Activated CD4-positive, alpha-beta memory T cell treated with anti-CD3 and anti-CD28 coated beads, Interleukin-2, amount 10 ng/mL, durations not matched to agents 7 days and 5 days (primary cell): ENCODE results near the gene KCNJ10. TPM values are rescaled to one million over a fixed set of nuclear protein-coding genes. Genes with fewer than 3 reads are reported as not detected.

Experiments
- CTCF ChIA-PET: fragments of 350-600 bp; sonication (Branson Sonifier 250); formaldehyde crosslinking; loops from one replicate; lab custom pipeline; 2021; ENCODE audit warnings: antibody characterized with exemption, inconsistent platforms; lab: Charles Lee
- POLR2A ChIA-PET: fragments of 350-600 bp; sonication (Branson Sonifier 250); formaldehyde crosslinking; loops from one replicate; lab custom pipeline; 2021; ENCODE audit warnings: antibody characterized with exemption; lab: Charles Lee
- DNase-seq: peaks from one replicate; pipeline ENCODE4 v3.0.0-alpha.2; 2020
- H3K27ac Mint-ChIP-seq: one replicate; pipeline ENCODE4 v1.8.0; 2021; ENCODE audit warnings: mild to moderate bottlenecking, mixed read lengths
- H3K27me3 Mint-ChIP-seq: one replicate; pipeline ENCODE4 v1.8.0; 2021; ENCODE audit warnings: mixed read lengths
- H3K36me3 Mint-ChIP-seq: one replicate; pipeline ENCODE4 v1.8.0; 2021; ENCODE audit warnings: low read depth, mixed read lengths
- H3K4me1 Mint-ChIP-seq: one replicate; pipeline ENCODE4 v1.8.0; 2021; ENCODE audit warnings: mixed read lengths
- H3K4me3 Mint-ChIP-seq: one replicate; pipeline ENCODE4 v1.8.0; 2021; ENCODE audit warnings: mild to moderate bottlenecking, mixed read lengths
- H3K9me3 Mint-ChIP-seq: one replicate; pipeline ENCODE4 v1.8.0; 2021; ENCODE audit warnings: mixed read lengths
- total RNA-seq, 2 experiments: library from RNA; stranded (reverse); gene quantifications; one replicate each; pipeline ENCODE4 v1.2.3, GENCODE V29; 2021

KCNJ10 gene
- total RNA-seq, 2 experiments from 2014 or later = not detected

DNA sequence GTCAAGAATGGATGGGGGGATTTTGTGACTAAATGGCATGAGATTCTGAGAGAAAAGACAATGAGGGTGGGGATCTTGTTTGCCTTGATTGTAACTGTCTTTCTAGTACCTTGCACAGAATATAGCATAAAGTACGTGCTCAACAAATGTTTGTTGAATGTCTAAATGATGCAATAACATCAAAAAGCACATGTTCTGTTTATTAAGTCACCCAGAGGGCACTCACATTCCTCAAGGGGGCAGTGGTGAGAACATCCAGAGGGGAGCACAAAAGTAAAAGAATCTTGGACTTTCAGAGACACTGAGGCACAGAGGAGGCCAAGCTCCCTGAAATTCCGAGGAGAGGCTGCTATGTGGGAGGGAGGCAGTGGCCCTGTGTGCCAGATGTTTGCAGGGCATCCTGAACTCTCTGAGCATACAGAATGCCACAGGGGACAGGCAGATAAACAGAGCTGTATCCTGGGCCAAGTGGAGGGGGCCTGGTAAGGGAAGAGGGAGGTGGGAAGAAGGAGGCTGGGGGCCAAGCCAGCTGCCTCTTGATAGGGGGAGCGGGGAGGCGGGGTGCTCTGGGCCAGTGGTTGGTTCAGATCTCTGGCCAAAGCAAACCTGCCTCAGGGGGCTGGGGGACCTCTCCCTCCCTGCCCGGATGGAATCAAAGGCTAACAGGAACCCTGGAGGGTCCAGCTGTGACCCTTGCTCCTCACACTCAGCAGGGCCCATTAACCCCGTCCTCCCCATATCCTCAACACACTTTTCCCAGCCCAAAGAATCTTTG is 39.1 kb upstream of the KCNJ10 start:
- Mint-ChIP-seq H3K36me3 (no peaks in the 10 kb centered on the region), H3K9me3 (no peaks in the 10 kb centered on the region), H3K4me3 (no peak overlapping the region), H3K4me1 (no peaks in the 10 kb centered on the region), H3K27ac (no peak overlapping the region), H3K27me3 (peaks cover 17% of the 10 kb centered on the region)
- POLR2A ChIA-PET = interaction anchor here (1.0 to 1.5 kb wide), 3 partner anchors 10 to 154 kb away, joined by 3 to 4 read pairs (median 3); partner anchors contain the start of gene DCAF8
- CTCF ChIA-PET = interaction anchor here (1.8 kb wide), 1 partner anchor 143 kb away, joined by 5 read pairs; no protein-coding TSS in a partner anchor
- peak; percentile 35 for DNase-seq

GRCh38 chr1:160107512-160107911 is 37.6 kb upstream of the KCNJ10 start:
- H3K4me3 Mint-ChIP-seq = no peak overlapping the region
- DNase-seq = no peak
- no peaks in the 10 kb centered on the region for H3K36me3 Mint-ChIP-seq
- peaks cover 11% of the 10 kb centered on the region for H3K27me3 Mint-ChIP-seq
- ChIA-PET CTCF (interaction anchor here (1.2 to 1.8 kb wide), 2 partner anchors 9 to 145 kb away, joined by 3 to 5 read pairs; partner anchors contain the start of gene IGSF8), POLR2A (interaction anchor here (1.5 kb wide), 1 partner anchor 8 kb away, joined by 3 read pairs; no protein-coding TSS in a partner anchor)
- no peaks in the 10 kb centered on the region for H3K4me1 Mint-ChIP-seq
- no peak overlapping the region for H3K27ac Mint-ChIP-seq
- no peaks in the 10 kb centered on the region for H3K9me3 Mint-ChIP-seq

DNA sequence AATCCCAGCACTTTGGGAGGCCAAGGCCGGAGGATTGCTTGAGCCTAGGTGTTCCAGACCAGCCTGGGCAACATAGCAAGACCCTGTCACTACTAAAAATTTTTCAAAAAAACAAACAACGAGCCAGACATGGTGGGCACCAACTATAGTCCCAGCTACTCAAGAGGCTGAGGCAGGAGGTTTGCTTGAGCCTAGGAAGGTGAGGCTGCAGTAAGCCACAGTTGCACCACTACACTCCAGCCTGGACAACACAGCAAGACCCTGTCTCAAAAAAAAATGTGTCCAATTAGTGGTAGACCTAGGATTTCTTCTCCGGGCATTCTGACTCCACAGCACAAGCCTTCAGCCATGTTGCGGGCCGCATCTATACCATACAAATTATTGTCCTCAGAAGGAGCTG is 35.2 kb upstream of the KCNJ10 start:
- ChIA-PET CTCF (interaction anchor here (0.6 to 4.2 kb wide), 6 partner anchors 19 to 1598 kb away, joined by 3 to 21 read pairs (median 6); no protein-coding TSS in a partner anchor), POLR2A (no interaction called here)
- no peak overlapping the region for H3K4me3 Mint-ChIP-seq
- no peaks in the 10 kb centered on the region for H3K9me3 Mint-ChIP-seq
- H3K4me1 Mint-ChIP-seq = peaks cover 7% of the 10 kb centered on the region
- H3K27me3 Mint-ChIP-seq = peaks cover 7% of the 10 kb centered on the region
- no peaks in the 10 kb centered on the region for H3K36me3 Mint-ChIP-seq
- no peak overlapping the region for H3K27ac Mint-ChIP-seq
- no peak for DNase-seq

DNA sequence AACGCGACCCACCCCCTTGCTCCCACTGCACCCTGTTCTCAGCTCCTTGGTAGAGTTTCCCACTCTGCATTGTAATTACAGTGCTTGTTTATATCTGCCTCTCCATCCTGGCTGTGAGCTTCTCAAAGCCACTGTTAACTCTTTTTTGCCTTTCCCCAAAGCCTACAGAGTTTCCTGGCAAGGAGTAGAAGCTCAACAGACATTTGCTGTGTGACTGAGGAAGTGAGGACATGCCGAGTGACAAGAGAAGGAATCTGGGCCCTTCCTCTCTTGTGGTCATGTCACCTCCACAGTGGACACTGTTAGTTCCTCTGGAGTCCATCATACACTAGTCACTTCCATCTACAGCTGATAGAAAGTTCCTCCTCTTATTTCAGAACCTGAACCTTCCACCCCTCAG is 34.5 kb upstream of the KCNJ10 start:
- CTCF ChIA-PET = interaction anchor here (0.9 to 4.2 kb wide), 5 partner anchors 26 to 272 kb away, joined by 3 to 21 read pairs (median 6); no protein-coding TSS in a partner anchor
- Mint-ChIP-seq H3K36me3 (no peaks in the 10 kb centered on the region), H3K27me3 (peaks cover 7% of the 10 kb centered on the region), H3K27ac (no peak overlapping the region), H3K9me3 (no peaks in the 10 kb centered on the region), H3K4me1 (peaks cover 9% of the 10 kb centered on the region), H3K4me3 (no peak overlapping the region)
- POLR2A ChIA-PET = no interaction called here
- DNase-seq = no peak

DNA sequence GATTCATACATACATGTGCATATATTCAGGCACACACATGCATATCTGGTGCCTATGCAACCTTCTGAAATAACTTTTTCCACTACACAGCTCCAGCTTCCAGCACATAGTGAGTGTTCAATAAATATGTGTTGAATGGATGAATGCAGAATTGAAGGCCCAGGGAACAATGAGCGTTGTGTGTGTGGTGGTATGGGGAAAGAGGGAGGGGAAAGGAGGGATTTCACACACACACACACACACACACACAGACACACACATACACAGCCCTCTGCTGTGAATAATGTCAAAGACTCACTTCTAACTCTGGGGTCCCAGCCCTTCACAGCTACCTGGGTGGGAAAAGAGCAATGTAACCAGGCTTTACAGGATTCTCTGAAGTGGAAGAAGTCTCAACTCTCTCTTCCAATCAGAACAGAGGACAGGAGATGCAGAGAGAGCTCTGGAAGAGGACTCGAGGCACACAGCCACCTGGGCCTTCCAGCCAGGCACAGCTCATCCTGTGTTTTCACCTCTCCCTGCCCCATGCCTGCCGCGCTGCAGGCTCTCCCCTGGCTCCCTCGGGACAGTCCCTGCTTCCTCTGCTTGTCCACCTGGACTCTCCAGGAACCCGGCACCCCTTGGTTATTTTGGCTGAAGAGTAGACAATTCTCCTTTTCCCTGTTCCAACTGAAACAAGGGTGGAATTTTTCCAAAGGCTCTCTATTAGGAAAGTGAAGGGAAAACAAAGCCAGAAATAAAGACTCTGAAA is 33.9 kb upstream of the KCNJ10 start:
- Mint-ChIP-seq H3K36me3 (no peaks in the 10 kb centered on the region), H3K9me3 (no peaks in the 10 kb centered on the region), H3K27me3 (peaks cover 7% of the 10 kb centered on the region), H3K27ac (no peak overlapping the region), H3K4me1 (peaks cover 15% of the 10 kb centered on the region), H3K4me3 (no peak overlapping the region)
- ChIA-PET CTCF (interaction anchor here (0.9 to 4.2 kb wide), 6 partner anchors 26 to 273 kb away, joined by 4 to 27 read pairs (median 5); no protein-coding TSS in a partner anchor), POLR2A (no interaction called here)
- DNase-seq = no peak

DNA sequence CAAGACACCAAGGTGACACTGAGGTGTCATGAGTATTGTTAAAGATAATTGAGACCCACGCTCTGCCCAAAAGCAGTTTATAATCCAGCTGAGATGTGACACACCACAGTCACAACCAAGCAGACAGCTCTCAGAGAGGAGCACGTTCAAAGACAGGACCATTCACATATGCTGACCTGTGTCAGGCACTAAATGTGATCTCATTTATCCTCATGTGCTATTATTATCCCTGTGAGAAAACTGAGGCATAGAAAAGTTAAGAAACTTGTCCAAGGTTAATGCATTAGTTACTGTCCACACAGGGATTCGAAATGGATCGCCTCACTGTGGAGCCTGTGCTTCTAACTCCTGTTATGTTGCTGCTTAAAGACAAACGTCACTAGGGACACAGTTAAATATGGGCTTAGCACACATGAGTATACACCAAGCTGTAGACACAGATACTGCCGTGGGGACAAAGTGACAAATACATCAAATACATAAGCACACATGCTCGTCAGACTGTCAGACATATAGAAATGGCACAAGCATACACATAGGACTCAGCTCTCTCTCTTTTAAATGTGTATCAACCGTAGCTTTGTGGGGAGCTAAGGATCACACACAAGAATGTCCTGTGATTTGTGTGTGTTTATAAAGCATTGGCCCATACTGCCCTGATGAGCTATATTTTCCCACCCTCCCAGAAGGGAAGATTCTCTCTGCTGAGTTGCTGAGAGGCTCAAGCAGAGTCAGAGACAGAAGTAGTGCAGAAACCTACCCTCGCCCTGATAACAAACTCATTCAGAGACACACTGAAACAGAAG is 32.0 kb upstream of the KCNJ10 start:
- Mint-ChIP-seq H3K4me1 (peaks cover 26% of the 10 kb centered on the region), H3K9me3 (no peaks in the 10 kb centered on the region), H3K27ac (no peak overlapping the region), H3K27me3 (peaks cover 7% of the 10 kb centered on the region), H3K36me3 (no peaks in the 10 kb centered on the region), H3K4me3 (no peak overlapping the region)
- DNase-seq = no peak
- ChIA-PET CTCF (interaction anchor here (0.6 to 4.2 kb wide), 15 partner anchors 16 to 276 kb away, joined by 3 to 27 read pairs (median 4); partner anchors contain the start of genes DCAF8 and PEX19), POLR2A (interaction anchor here (1.1 to 1.6 kb wide), 6 partner anchors 13 to 189 kb away, joined by 3 to 5 read pairs (median 3); partner anchors contain the start of gene TAGLN2)

GRCh38 chr1:160101037-160101716 is 31.2 kb upstream of the KCNJ10 start:
- Mint-ChIP-seq H3K36me3 (no peaks in the 10 kb centered on the region), H3K27me3 (peaks cover under 1% of the 10 kb centered on the region), H3K9me3 (no peaks in the 10 kb centered on the region), H3K27ac (no peak overlapping the region), H3K4me3 (no peak overlapping the region), H3K4me1 (peaks cover 33% of the 10 kb centered on the region)
- ChIA-PET CTCF (interaction anchor here (0.7 to 4.2 kb wide), 17 partner anchors 15 to 275 kb away, joined by 3 to 27 read pairs (median 3); partner anchors contain the start of gene DCAF8), POLR2A (interaction anchor here (0.7 to 1.6 kb wide), 8 partner anchors 12 to 192 kb away, joined by 3 to 5 read pairs (median 3); partner anchors contain the start of gene TAGLN2)
- peak; percentile 62 for DNase-seq

DNA sequence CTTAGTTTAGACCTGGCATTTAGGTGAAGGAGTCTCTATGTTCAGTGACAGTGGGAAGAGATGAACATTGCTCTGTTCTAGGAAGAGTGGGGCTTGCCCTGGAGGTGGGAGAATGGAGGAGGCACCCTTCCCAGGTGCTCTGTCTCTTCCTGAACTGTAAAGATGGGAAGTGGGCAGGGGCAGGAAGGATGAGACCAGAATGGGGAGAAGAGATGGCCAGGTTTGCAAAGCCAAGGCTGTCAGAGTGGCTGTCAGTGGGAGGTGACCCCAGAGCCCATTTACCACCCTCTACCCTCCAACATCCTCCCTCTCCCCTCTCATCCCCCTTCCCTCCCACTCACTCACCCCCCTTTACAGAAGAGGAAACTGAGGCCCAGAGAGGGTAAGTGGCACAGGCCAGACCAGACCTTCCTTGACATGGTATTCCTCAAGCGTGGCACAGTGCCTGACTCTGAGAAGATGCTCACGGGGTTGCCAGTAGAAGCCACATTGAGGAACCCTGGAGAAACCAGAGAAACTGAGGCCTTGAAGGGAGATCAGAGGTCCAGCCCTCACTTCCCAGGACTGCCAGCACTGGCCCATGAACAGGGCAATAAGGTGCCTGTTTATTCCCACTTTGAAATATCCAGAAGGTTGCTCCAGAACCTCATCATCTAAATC is 29.9 kb upstream of the KCNJ10 start:
- H3K9me3 Mint-ChIP-seq = no peaks in the 10 kb centered on the region
- DNase-seq = no peak
- H3K4me1 Mint-ChIP-seq = peaks cover 38% of the 10 kb centered on the region
- POLR2A ChIA-PET = interaction anchor here (0.8 kb wide), 1 partner anchor 9 kb away, joined by 3 read pairs; no protein-coding TSS in a partner anchor
- no peaks in the 10 kb centered on the region for H3K27me3 Mint-ChIP-seq
- peak overlapping the region; percentile 75 for H3K27ac Mint-ChIP-seq
- H3K4me3 Mint-ChIP-seq = no peak overlapping the region
- CTCF ChIA-PET = interaction anchor here (0.6 to 6.5 kb wide), 8 partner anchors 14 to 277 kb away, joined by 3 to 84 read pairs (median 21); partner anchors contain the start of gene KCNJ9
- H3K36me3 Mint-ChIP-seq = no peaks in the 10 kb centered on the region

DNA sequence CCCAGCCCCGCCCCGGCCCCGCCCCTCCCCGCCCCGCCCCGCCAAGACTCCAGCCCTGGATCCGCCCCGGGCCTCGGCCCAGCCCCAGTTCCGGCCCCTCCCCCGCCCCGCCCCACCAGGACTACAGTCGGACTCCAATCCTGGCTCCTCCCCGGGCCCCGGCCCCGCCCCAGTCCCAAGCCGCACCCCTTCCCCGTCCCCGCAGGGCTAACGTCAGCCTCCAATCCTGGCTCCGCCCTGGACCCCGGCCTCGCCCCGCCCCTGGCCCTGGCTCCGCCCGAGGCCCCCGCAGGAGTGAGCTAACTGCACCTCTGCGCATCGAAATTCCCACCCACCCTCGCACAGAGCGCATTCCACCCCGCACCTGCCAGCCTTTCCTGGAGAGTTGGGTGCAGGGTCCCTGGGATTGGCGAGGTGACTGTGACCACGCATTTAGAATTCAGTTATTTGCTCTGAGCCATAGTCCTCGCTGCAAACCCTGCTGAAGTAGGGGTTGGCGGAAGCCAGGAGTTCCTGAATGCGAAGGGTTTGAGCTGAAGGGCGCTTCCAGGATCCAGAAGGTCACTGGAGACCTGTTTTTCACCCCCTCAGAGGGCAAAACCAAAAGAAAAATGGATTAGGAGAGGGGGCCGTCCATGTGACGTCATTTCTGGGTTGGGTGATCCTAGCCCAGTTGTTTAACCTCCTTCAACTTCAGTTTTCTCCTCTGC is 29.0 kb upstream of the KCNJ10 start:
- ChIA-PET CTCF (interaction anchor here (1.0 to 6.5 kb wide), 6 partner anchors 9 to 278 kb away, joined by 3 to 84 read pairs (median 6); partner anchors contain the start of gene KCNJ9), POLR2A (interaction anchor here (0.5 to 1.7 kb wide), 10 partner anchors 9 to 969 kb away, joined by 3 to 14 read pairs (median 4); partner anchors contain the start of genes DCAF8 and TAGLN2)
- H3K9me3 Mint-ChIP-seq = no peaks in the 10 kb centered on the region
- peak; percentile 98 for DNase-seq
- H3K4me3 Mint-ChIP-seq = peak overlapping the region; percentile 69
- H3K27me3 Mint-ChIP-seq = no peaks in the 10 kb centered on the region
- H3K36me3 Mint-ChIP-seq = no peaks in the 10 kb centered on the region
- peak overlapping the region; percentile 75 for H3K27ac Mint-ChIP-seq
- peaks cover 38% of the 10 kb centered on the region for H3K4me1 Mint-ChIP-seq
